HL-60 (cell line): Measurements from ENCODE around the gene PAGE4.

ENCODE experiments used
- DNase-seq, 2 experiments: peaks; one replicate each; pipeline ENCODE4 v3.0.0-alpha.2; 2010 to 2020; ENCODE audit warnings: low read depth in 1 of 2, low spot score in 1 of 2
- H3K27ac ChIP-seq: fragments of 250-450 bp; sonication (Bioruptor Pico); replicated peaks from 2 replicates; pipeline ENCODE4 v1.5.1; 2020; ENCODE audit warnings: mild to moderate bottlenecking, moderate library complexity
- H3K27me3 ChIP-seq: fragments of 250-450 bp; sonication (Bioruptor Pico); 2 replicates; pipeline ENCODE4 v1.5.1; 2021; ENCODE audit warnings: mild to moderate bottlenecking, moderate library complexity; ENCODE audit not compliant: insufficient read depth, poor library complexity, severe bottlenecking
- H3K4me3 ChIP-seq: replicated peaks from 2 replicates; pipeline ENCODE4 v1.5.1; 2011; ENCODE audit warnings: mild to moderate bottlenecking, control low read depth, low read length; ENCODE audit not compliant: insufficient read depth
- GABPA ChIP-seq: IDR thresholded peaks from 2 replicates; pipeline ENCODE4 v1.6.1; 2012; ENCODE audit warnings: low read depth
- POLR2AphosphoS5 ChIP-seq: IDR thresholded peaks from 2 replicates; pipeline ENCODE4 v1.6.1; 2012; ENCODE audit warnings: low read depth
- SPI1 ChIP-seq: IDR thresholded peaks from 2 replicates; pipeline ENCODE4 v1.6.1; 2012; ENCODE audit warnings: low read depth, mild to moderate bottlenecking, borderline replicate concordance
- TF ChIP-seq, protein P1 (sequence below): IDR thresholded peaks from 2 replicates; pipeline ENCODE4 v1.6.1; 2012; ENCODE audit warnings: low read depth; ENCODE audit not compliant: insufficient replicate concordance
- TF ChIP-seq, protein P2 (sequence below): IDR thresholded peaks from one replicate; pipeline ENCODE4 v1.5.1; 2011; ENCODE audit warnings: low read length, control low read depth, inconsistent platforms; ENCODE audit not compliant: insufficient read depth

PAGE4 gene

GRCh38 chrX:49850028-49850427 is 20.9 kb downstream of the PAGE4 start:
- H3K27me3 ChIP-seq, result no peaks in the 10 kb centered on the region

DNA sequence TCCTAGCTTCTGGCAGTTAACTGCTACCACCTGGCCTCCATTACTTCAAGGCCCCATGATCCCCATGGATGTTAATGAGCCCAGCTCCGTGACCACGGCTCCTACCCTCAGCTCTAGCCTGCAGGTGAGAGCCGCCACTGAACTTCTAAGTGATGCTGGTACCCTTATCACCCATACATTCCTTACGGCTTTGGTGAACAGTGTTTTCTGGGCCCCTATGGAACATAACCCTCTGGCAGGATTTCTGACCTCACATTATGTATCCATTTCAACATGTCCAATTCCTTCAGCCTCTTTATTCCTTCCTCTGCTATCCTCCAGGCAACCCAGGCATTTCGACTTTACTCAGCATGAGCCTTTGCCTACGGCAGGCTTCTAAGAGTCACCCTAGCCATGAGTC is 24.6 kb downstream of the PAGE4 start:
- TF ChIP-seq, protein P1, sequence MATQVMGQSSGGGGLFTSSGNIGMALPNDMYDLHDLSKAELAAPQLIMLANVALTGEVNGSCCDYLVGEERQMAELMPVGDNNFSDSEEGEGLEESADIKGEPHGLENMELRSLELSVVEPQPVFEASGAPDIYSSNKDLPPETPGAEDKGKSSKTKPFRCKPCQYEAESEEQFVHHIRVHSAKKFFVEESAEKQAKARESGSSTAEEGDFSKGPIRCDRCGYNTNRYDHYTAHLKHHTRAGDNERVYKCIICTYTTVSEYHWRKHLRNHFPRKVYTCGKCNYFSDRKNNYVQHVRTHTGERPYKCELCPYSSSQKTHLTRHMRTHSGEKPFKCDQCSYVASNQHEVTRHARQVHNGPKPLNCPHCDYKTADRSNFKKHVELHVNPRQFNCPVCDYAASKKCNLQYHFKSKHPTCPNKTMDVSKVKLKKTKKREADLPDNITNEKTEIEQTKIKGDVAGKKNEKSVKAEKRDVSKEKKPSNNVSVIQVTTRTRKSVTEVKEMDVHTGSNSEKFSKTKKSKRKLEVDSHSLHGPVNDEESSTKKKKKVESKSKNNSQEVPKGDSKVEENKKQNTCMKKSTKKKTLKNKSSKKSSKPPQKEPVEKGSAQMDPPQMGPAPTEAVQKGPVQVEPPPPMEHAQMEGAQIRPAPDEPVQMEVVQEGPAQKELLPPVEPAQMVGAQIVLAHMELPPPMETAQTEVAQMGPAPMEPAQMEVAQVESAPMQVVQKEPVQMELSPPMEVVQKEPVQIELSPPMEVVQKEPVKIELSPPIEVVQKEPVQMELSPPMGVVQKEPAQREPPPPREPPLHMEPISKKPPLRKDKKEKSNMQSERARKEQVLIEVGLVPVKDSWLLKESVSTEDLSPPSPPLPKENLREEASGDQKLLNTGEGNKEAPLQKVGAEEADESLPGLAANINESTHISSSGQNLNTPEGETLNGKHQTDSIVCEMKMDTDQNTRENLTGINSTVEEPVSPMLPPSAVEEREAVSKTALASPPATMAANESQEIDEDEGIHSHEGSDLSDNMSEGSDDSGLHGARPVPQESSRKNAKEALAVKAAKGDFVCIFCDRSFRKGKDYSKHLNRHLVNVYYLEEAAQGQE, result no peak
- TF ChIP-seq POLR2AphosphoS5 (no peak), SPI1 (no peak), GABPA (no peak)
- TF ChIP-seq, protein P2, sequence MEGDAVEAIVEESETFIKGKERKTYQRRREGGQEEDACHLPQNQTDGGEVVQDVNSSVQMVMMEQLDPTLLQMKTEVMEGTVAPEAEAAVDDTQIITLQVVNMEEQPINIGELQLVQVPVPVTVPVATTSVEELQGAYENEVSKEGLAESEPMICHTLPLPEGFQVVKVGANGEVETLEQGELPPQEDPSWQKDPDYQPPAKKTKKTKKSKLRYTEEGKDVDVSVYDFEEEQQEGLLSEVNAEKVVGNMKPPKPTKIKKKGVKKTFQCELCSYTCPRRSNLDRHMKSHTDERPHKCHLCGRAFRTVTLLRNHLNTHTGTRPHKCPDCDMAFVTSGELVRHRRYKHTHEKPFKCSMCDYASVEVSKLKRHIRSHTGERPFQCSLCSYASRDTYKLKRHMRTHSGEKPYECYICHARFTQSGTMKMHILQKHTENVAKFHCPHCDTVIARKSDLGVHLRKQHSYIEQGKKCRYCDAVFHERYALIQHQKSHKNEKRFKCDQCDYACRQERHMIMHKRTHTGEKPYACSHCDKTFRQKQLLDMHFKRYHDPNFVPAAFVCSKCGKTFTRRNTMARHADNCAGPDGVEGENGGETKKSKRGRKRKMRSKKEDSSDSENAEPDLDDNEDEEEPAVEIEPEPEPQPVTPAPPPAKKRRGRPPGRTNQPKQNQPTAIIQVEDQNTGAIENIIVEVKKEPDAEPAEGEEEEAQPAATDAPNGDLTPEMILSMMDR, result no peak
- no peak for DNase-seq
- Histone ChIP-seq H3K27ac (no peak overlapping the region), H3K4me3 (no peak overlapping the region), H3K27me3 (no peaks in the 10 kb centered on the region)

More at GRCh38 chrX:49850028-49850427, 20.9 kb downstream of the PAGE4 start:
- DNase-seq, result no peak
- no peak overlapping the region for H3K27ac ChIP-seq
- no peak overlapping the region for H3K4me3 ChIP-seq
- TF ChIP-seq, protein P1, result no peak
- TF ChIP-seq, protein P2, result no peak
- no peak for TF ChIP-seq GABPA
- no peak for TF ChIP-seq SPI1
- TF ChIP-seq POLR2AphosphoS5, result no peak

GRCh38 chrX:49856819-49857218 is 27.7 kb downstream of the PAGE4 start:
- Histone ChIP-seq H3K27me3 (no peaks in the 10 kb centered on the region), H3K27ac (no peak overlapping the region), H3K4me3 (no peak overlapping the region)
- no peak for DNase-seq
- TF ChIP-seq, protein P2, result no peak
- TF ChIP-seq SPI1 (no peak), GABPA (no peak), POLR2AphosphoS5 (no peak)
- TF ChIP-seq, protein P1, result no peak
